Measurements from ENCODE around the gene KDM4B.

DNA sequence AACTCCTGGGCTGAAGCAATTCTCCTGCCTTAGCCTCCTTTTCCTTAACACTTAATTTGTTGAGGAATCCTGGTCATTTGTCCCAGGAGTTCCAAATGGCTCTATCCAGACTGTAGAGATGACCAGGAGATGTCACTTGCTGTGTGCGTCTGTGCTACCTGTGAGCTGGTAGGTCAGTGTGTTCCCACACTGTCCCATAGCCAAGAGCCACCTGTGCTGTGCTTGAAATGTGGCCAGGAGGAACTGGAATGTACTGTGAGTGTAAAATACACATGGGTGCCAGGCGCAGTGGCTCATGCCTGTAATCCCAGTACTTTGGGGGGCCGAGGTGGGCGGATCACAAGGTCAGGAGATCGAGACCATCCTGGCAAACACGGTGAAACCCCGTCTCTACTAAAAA, 29.4 kb upstream of the KDM4B start:
- no peak for TF ChIP-seq CTCF (IDR thresholded peaks at IDR 0.05)
- TF ChIP-seq EZH2 (IDR thresholded peaks at IDR 0.05; ENCODE audit: borderline replicate concordance, insufficient read depth, low read depth, low read length, poor library complexity, severe bottlenecking): no peak

Measured in B cell (primary cell).